Purkinje cell (primary cell): ENCODE measurements around the gene S100A6. TPM values are rescaled to one million over a fixed set of nuclear protein-coding genes. Genes with fewer than 3 reads are reported as not detected.

ENCODE experiments used
- polyA plus RNA-seq: library from polyadenylated mRNA; unstranded; fragments of >200 nt; fragmentation: Nextera tagmentation; gene quantifications from 2 replicates; pipeline ENCODE4 v1.2.1, GENCODE V29; 2014

The S100A6 gene
- polyA plus RNA-seq, result 19.2 and 39.7 TPM in 2 replicates

GRCh38 chr1:153535242-153536011 lies at the start of gene S100A6:
Gene S100A6, minus strand, starts transcription at chr1:153535991. Its CDS starts 652 bp downstream, at chr1:153535339.

GRCh38 chr1:153565529-153566374 lies 30.0 kb upstream of the S100A6 start, which contains the start of gene S100A2:
Gene S100A2, minus strand, starts transcription at chr1:153565844. Its CDS starts 1,967 bp downstream, at chr1:153563877.

GRCh38 chr1:153548722-153549688 lies 13.2 kb upstream of the S100A6 start, which contains the start of gene S100A3:
Gene S100A3, minus strand, starts transcription at chr1:153549258. Its CDS starts 773 bp downstream, at chr1:153548485.

GRCh38 chr1:153545067-153546055 lies 9.6 kb upstream of the S100A6 start, which contains the start of gene S100A4:
Gene S100A4, minus strand, starts transcription at chr1:153545806. Its CDS starts 1,012 bp downstream, at chr1:153544794.

GRCh38 chr1:153540394-153541361 lies 4.9 kb upstream of the S100A6 start, which contains the start of gene S100A5:
Gene S100A5, minus strand, starts transcription at chr1:153540934. Its CDS starts 743 bp downstream, at chr1:153540191.

Other genes with a start within 250 kb of the S100A6 start
- gene PGLYRP3, start 223.0 kb downstream of the S100A6 start, polyA plus RNA-seq, result not detected in 2 replicates
- not detected in 2 replicates for gene PGLYRP4, start 187.2 kb downstream of the S100A6 start, polyA plus RNA-seq
- not detected in 2 replicates for gene S100A9, start 178.1 kb downstream of the S100A6 start, polyA plus RNA-seq
- gene S100A12, start 160.4 kb downstream of the S100A6 start, polyA plus RNA-seq, result not detected in 2 replicates
- gene S100A8, start 144.9 kb downstream of the S100A6 start, polyA plus RNA-seq, result not detected in 2 replicates
- not detected in 2 replicates for gene S100A7A, start 119.5 kb downstream of the S100A6 start, polyA plus RNA-seq
- gene S100A7, start 75.3 kb downstream of the S100A6 start, polyA plus RNA-seq, result not detected in 2 replicates
- gene S100A5, start 4.9 kb upstream of the S100A6 start, polyA plus RNA-seq, result not detected in 2 replicates
- 1.2 and 2.7 TPM in 2 replicates for gene S100A4, start 9.8 kb upstream of the S100A6 start, polyA plus RNA-seq
- not detected in 2 replicates for gene S100A3, start 13.3 kb upstream of the S100A6 start, polyA plus RNA-seq
- not detected in 2 replicates for gene S100A2, start 29.9 kb upstream of the S100A6 start, polyA plus RNA-seq
- 4.3 and 12.6 TPM in 2 replicates for gene S100A16, start 77.1 kb upstream of the S100A6 start, polyA plus RNA-seq
- not detected in 2 replicates for gene S100A14, start 80.3 kb upstream of the S100A6 start, polyA plus RNA-seq
- gene S100A13, start 91.5 kb upstream of the S100A6 start, polyA plus RNA-seq, result 35.3 and 50.8 TPM in 2 replicates
- not detected in 2 replicates for gene S100A1, start 92.4 kb upstream of the S100A6 start, polyA plus RNA-seq
- 26.9 and 28.4 TPM in 2 replicates for gene CHTOP, start 98.1 kb upstream of the S100A6 start, polyA plus RNA-seq
- gene SNAPIN, start 122.7 kb upstream of the S100A6 start, polyA plus RNA-seq, result 43.2 and 43.3 TPM in 2 replicates
- gene ILF2, start 135.0 kb upstream of the S100A6 start, polyA plus RNA-seq, result 91.4 and 99.4 TPM in 2 replicates
- 0.23 and 1.7 TPM in 2 replicates for gene NPR1, start 142.7 kb upstream of the S100A6 start, polyA plus RNA-seq
- gene INTS3, start 192.1 kb upstream of the S100A6 start, polyA plus RNA-seq, result 12.1 and 16.4 TPM in 2 replicates
- 1.2 and 5.0 TPM in 2 replicates for gene SLC27A3, start 239.4 kb upstream of the S100A6 start, polyA plus RNA-seq